LNCaP clone FGC (cell line): Measurements from ENCODE around the gene MYH7.

Experiments used
- DNase-seq: peaks from one replicate; pipeline ENCODE4 v3.0.0-alpha.2; 2011; ENCODE audit warnings: low read depth
- H3K4me3 ChIP-seq: 2 replicates; pipeline ENCODE4 v1.5.1; 2011; ENCODE audit warnings: mild to moderate bottlenecking, low read depth, low read length, control low read depth
- CTCF ChIP-seq: IDR thresholded peaks from 2 replicates; pipeline ENCODE4 v1.5.1; 2012; ENCODE audit warnings: mild to moderate bottlenecking; ENCODE audit not compliant: control insufficient read depth, insufficient read depth; ENCODE audit errors: extremely low read depth

MYH7 gene

DNA sequence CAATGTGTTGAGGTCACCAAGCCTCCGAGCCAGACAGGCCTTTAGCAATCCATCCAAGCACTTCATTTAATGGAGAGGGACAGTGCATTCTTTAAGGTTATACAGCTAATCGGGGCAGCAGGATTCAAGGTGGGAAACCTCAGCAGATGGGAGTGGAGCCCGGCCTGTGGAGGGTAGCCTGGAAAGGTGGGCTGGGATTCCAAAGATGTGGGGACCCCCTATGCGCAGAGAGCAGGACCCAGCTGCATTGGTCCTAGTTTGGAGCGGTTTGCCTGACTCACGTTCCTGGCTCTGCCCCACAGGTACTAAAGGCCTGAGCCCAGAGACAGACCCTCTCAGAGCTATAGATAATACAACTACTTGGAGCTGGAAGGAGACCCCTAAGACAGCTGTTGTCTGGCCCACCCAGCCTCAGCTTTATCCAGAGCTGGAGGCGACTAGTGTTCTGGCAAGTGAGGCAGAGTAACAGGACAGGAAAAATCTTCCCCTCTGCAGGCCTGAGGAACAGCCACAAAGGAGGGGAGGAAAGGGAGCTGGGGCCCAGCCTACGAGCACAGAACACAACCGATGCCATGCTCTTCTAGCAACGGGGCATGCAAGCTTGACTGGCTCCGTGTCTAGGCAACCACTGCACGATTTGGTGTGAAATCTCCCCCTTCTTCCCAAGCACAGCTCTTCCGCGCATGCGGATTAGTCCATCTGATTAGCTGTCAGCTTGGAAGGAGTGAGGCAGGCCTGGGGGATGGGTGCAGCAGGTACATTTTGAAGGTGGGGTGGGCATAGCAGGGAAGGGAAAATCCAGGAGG is 1.1 kb upstream of the MYH7 start:
- TF ChIP-seq CTCF = no peak
- no peak overlapping the region for H3K4me3 ChIP-seq
- no peak for DNase-seq

DNA sequence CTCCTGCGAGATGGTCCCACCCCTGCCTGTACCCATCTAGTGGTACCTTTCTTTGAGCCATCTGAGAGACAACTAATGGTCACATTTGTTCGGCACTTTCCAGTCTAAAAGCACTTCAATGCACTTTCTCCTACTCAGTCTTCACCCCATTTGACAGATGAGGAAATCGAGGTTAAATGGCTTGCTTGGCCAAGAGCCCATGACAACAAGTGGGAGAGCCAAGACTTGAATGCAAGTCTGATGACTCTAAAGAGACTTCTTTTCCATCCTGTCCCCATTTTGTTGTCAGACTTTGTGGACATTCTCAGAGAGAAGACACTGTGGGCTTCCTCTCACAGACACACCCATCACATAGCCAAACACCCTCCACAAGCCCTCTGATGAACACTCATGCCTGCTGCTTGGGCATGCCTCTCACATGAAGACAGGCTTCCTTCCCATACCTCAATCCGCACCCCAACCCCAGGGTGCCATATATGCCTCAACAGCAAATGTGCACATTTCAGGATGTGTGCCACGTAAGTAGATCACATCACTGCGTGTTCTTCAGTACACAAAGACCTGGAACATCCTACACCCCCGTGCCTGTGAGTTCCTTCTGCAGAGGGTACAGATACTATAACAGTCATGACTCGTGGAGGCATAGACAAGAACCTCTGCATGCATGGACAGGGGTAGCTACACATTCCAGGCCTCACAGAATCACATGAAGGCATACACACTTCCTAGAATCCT is 805 bp downstream of the MYH7 start:
- no peak overlapping the region for H3K4me3 ChIP-seq
- TF ChIP-seq CTCF = no peak
- no peak for DNase-seq

DNA sequence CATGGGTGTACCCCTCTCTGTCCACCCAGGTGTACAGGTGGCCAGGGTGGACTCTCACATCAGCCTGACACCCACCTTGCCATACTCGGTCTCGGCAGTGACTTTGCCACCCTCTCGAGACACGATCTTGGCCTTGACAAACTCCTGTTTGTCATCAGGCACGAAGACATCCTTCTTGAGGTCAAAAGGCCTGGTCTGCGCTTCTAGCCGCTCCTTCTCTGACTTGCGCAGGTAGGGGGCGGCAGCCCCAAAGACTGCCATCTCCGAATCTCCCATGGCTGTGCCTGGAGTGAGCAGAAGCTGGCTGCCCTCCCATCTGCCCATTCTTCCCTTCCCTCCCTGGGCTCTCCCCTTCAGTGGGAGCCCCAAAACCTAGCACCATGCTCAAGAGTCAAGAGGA is 2.0 kb downstream of the MYH7 start:
- no peak overlapping the region for H3K4me3 ChIP-seq
- no peak for DNase-seq
- TF ChIP-seq CTCF = no peak

DNA sequence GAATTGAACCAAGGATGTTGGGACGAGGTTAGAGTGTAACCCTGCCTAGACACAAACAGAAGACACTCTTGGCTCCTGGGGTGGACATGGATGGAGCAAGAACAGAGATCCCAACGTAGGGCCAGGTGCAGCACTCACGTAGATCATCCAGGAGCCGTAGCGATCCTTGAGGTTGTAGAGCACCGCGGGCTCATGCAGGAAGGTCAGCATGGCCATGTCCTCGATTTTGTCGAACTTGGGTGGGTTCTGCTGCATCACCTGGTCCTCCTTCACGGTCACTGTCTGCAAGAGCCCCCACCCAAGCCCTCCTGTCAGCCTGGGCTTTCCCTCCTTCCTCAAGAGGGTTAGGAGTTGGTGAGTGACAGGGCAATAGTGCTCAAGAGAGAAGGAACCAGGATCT is 2.5 kb downstream of the MYH7 start:
- no peak for DNase-seq
- TF ChIP-seq CTCF = no peak
- H3K4me3 ChIP-seq = no peak overlapping the region

GRCh38 chr14:23432102-23432925 is 3.1 kb downstream of the MYH7 start:
- H3K4me3 ChIP-seq = no peak overlapping the region
- no peak for TF ChIP-seq CTCF
- DNase-seq = no peak

DNA sequence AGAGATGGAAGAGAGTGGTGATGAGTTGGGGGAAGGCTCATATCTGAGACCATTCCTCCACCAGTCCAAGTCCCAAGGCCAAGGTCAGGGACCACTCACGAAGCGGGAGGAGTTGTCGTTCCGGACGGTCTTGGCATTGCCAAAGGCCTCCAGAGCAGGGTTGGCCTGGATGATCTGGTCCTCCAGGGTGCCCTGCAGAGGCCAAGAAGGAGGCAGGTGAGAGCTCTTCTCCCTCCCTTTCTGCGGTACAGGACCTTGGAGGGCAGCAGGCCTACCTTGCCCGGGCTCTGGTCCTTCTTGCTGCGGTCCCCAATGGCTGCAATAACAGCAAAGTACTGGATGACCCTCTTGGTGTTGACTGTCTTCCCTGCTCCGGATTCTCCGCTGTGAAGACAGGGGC is 4.0 kb downstream of the MYH7 start:
- DNase-seq = no peak
- no peak overlapping the region for H3K4me3 ChIP-seq
- no peak for TF ChIP-seq CTCF
